HG03280 (cell line): ENCODE results near the gene EFNB1.
"Not testable (repeated sequence)": the region's sequence is repeated elsewhere in the genome, so short reads cannot be mapped to it uniquely, and the experiment has no call there.

ENCODE experiments used
- ATAC-seq: cut with Tn5 transposase; IDR thresholded peaks from one replicate; pipeline ENCODE4 v1.9.1; 2021; ENCODE audit warnings: mild to moderate bottlenecking, moderate library complexity; ENCODE audit not compliant: unreplicated experiment

The EFNB1 gene

GRCh38 chrX:68828740-68829581 is at the start of gene EFNB1:
Gene EFNB1 (plus strand): TSS chrX:68829021. CDS start chrX:68829777, 756 bp downstream.
- ATAC-seq, result peak; percentile 98

GRCh38 chrX:68781295-68781694 is 47.5 kb upstream of the EFNB1 start:
- ATAC-seq, result not testable (repeated sequence)

- no peak for ATAC-seq
Measured at GRCh38 chrX:68784816-68785215, 44.0 kb upstream of the EFNB1 start.

GRCh38 chrX:68786581-68786980 is 42.2 kb upstream of the EFNB1 start:
- ATAC-seq, result not testable (repeated sequence)

- no peak for ATAC-seq
Measured at GRCh38 chrX:68789966-68790365, 38.9 kb upstream of the EFNB1 start.

- ATAC-seq, result no peak
Measured at GRCh38 chrX:68792083-68792482, 36.7 kb upstream of the EFNB1 start.

GRCh38 chrX:68794461-68794860 is 34.4 kb upstream of the EFNB1 start:
- no peak for ATAC-seq

GRCh38 chrX:68795741-68796140 is 33.1 kb upstream of the EFNB1 start:
- ATAC-seq, result no peak

GRCh38 chrX:68798400-68798799 is 30.4 kb upstream of the EFNB1 start:
- ATAC-seq, result not testable (repeated sequence)

GRCh38 chrX:68801737-68802290 is 27.0 kb upstream of the EFNB1 start:
- ATAC-seq, result no peak

- ATAC-seq, result no peak
Measured at GRCh38 chrX:68807818-68808217, 21.0 kb upstream of the EFNB1 start.

GRCh38 chrX:68808686-68809357 is 20.0 kb upstream of the EFNB1 start:
- no peak for ATAC-seq

- ATAC-seq, result no peak
Measured at GRCh38 chrX:68820476-68821110, 8.2 kb upstream of the EFNB1 start.

- no peak for ATAC-seq
Measured at GRCh38 chrX:68821616-68822015, 7.2 kb upstream of the EFNB1 start.

- peak; percentile 64 for ATAC-seq
Measured at GRCh38 chrX:68822641-68823410, 6.0 kb upstream of the EFNB1 start.

- no peak for ATAC-seq
Measured at GRCh38 chrX:68823413-68824151, 5.2 kb upstream of the EFNB1 start.

GRCh38 chrX:68824152-68824433 is 4.7 kb upstream of the EFNB1 start:
- no peak for ATAC-seq

GRCh38 chrX:68824565-68825125 is 4.2 kb upstream of the EFNB1 start:
- no peak for ATAC-seq

- ATAC-seq, result no peak
Measured at GRCh38 chrX:68826113-68826980, 2.5 kb upstream of the EFNB1 start.
